Breast epithelium (tissue), 4 donors: Measurements from ENCODE around the gene SERPINA1. TPM values are rescaled to one million over a fixed set of nuclear protein-coding genes. Genes with fewer than 3 reads are reported as not detected.
A peak's percentile ranks its signal among the peaks of the same experiment; 100 is the strongest.

ENCODE experiments used
- DNase-seq, 2 donors: peaks; one replicate each; pipeline ENCODE4 v3.0.0-alpha.2; 2019; ENCODE audit warnings: low spot score in 2 of 2
- H3K27ac ChIP-seq, 2 donors: fragments of 200-600 bp; sonication (generic) in 1 of 2; one replicate each; pipeline ENCODE4 v1.5.1; 2016 to 2019; ENCODE audit warnings: mild to moderate bottlenecking in 1 of 2
- H3K27me3 ChIP-seq, 2 donors: fragments of 200-600 bp; sonication (generic) in 1 of 2; one replicate each; pipeline versions ENCODE4 v1.5.1 to v1.6.0; 2017 to 2019; ENCODE audit warnings: control low read depth in 1 of 2, mild to moderate bottlenecking in 1 of 2
- H3K36me3 ChIP-seq: fragments of 200-600 bp; one replicate; pipeline ENCODE4 v1.5.1; 2019
- H3K4me1 ChIP-seq, 2 donors: fragments of 200-600 bp; sonication (generic); one replicate each; pipeline ENCODE4 v1.5.1; 2016 to 2019; ENCODE audit warnings: control low read depth in 1 of 2
- H3K4me3 ChIP-seq, 3 donors: fragments of 200-600 bp; sonication (generic); 1 replicate in 2 of 3; 2 replicates in 1 of 3; pipeline ENCODE4 v1.5.1; 2016 to 2019; ENCODE audit warnings: mild to moderate bottlenecking in 3 of 3, moderate library complexity in 2 of 3
- H3K9me3 ChIP-seq, 2 donors: fragments of 200-600 bp; sonication (generic) in 1 of 2; one replicate each; pipeline ENCODE4 v1.5.1; 2016 to 2019; ENCODE audit warnings: control low read depth in 1 of 2
- CTCF ChIP-seq, 3 donors: fragments of 450-650 bp; IDR thresholded peaks; one replicate each; pipeline ENCODE4 v1.5.1; 2016 to 2017; ENCODE audit warnings: antibody characterized with exemption in 3 of 3, mild to moderate bottlenecking in 3 of 3, moderate library complexity in 3 of 3
- POLR2A ChIP-seq: fragments of 450-650 bp; IDR thresholded peaks from one replicate; pipeline ENCODE4 v1.6.1; 2016; ENCODE audit warnings: antibody characterized with exemption, mild to moderate bottlenecking, moderate library complexity
- POLR2AphosphoS5 ChIP-seq, 3 donors: sonication (generic); formaldehyde crosslinking; IDR thresholded peaks; one replicate each; pipeline ENCODE4 v1.6.1; 2017; ENCODE audit warnings: antibody characterized with exemption in 3 of 3
- intact Hi-C: fragments of 100-400 bp; cut with DNase I; formaldehyde crosslinking; loops from one replicate; pipeline ENCODE4 v1.15.1; 2023; ENCODE audit warnings: low total_unique reads
- total RNA-seq, 3 donors: library from RNA; depleted of rRNA; stranded (reverse); fragments of >200 nt; gene quantifications; one replicate each; pipeline ENCODE4 v1.1.0, GENCODE V29; 2016

The SERPINA1 gene
- total RNA-seq, 3 donors from 2014 or later = 7.5 to 200 (median 42.6) TPM

- Histone ChIP-seq H3K4me1 (no peaks in the 10 kb centered on the region), H3K4me3 (no peak overlapping the region), H3K27me3 (no peaks in the 10 kb centered on the region), H3K9me3 (no peaks in the 10 kb centered on the region), H3K27ac (no peak overlapping the region), H3K36me3 (no peaks in the 10 kb centered on the region)
- intact Hi-C loops = loop anchor here (10.0 kb wide), 1 partner anchor 400 kb away; no protein-coding TSS in a partner anchor
- DNase-seq = no peak
- TF ChIP-seq CTCF (IDR thresholded peaks at IDR 0.05) = no peak
- peak in 1 of 3 donors; percentile 22 for TF ChIP-seq POLR2AphosphoS5 (IDR thresholded peaks at IDR 0.05)
Measured at GRCh38 chr14:94334872-94335271, 53.5 kb downstream of the SERPINA1 start.

- Histone ChIP-seq H3K27me3 (no peaks in the 10 kb centered on the region), H3K9me3 (no peaks in the 10 kb centered on the region), H3K36me3 (no peaks in the 10 kb centered on the region), H3K4me1 (no peaks in the 10 kb centered on the region), H3K4me3 (no peak overlapping the region), H3K27ac (no peak overlapping the region)
- TF ChIP-seq POLR2A (no peak), POLR2AphosphoS5 (IDR thresholded peaks at IDR 0.05) (no peak), CTCF (IDR thresholded peaks at IDR 0.05) (no peak)
- DNase-seq = no peak
- intact Hi-C loops = loop anchor here (10.0 kb wide), 1 partner anchor 402 kb away; no protein-coding TSS in a partner anchor
Measured at GRCh38 chr14:94332587-94332986, 55.8 kb downstream of the SERPINA1 start.

GRCh38 chr14:94332063-94332583, 56.3 kb downstream of the SERPINA1 start:
- DNase-seq = no peak
- intact Hi-C loops = loop anchor here (10.0 kb wide), 1 partner anchor 403 kb away; no protein-coding TSS in a partner anchor
- Histone ChIP-seq H3K4me1 (no peaks in the 10 kb centered on the region), H3K4me3 (no peak overlapping the region), H3K9me3 (no peaks in the 10 kb centered on the region), H3K27me3 (no peaks in the 10 kb centered on the region), H3K27ac (no peak overlapping the region), H3K36me3 (no peaks in the 10 kb centered on the region)
- TF ChIP-seq POLR2AphosphoS5 (IDR thresholded peaks at IDR 0.05) = no peak
- TF ChIP-seq POLR2A = no peak
- TF ChIP-seq CTCF (IDR thresholded peaks at IDR 0.05) = no peak

- no peak for DNase-seq
- Histone ChIP-seq H3K4me1 (no peaks in the 10 kb centered on the region), H3K9me3 (peaks cover 0 to 5% of the 10 kb centered on the region in 2 donors), H3K27me3 (no peaks in the 10 kb centered on the region), H3K36me3 (no peaks in the 10 kb centered on the region), H3K4me3 (no peak overlapping the region), H3K27ac (no peak overlapping the region)
- TF ChIP-seq POLR2AphosphoS5 (IDR thresholded peaks at IDR 0.05) = no peak
- TF ChIP-seq CTCF (IDR thresholded peaks at IDR 0.05) = no peak
- no peak for TF ChIP-seq POLR2A
- intact Hi-C loops = loop anchor here (10.0 kb wide), 1 partner anchor 403 kb away; no protein-coding TSS in a partner anchor
Measured at GRCh38 chr14:94331462-94331861, 56.9 kb downstream of the SERPINA1 start.

- no peaks in the 10 kb centered on the region for H3K36me3 ChIP-seq
- peaks cover 0 to 5% of the 10 kb centered on the region in 2 donors for H3K9me3 ChIP-seq
- TF ChIP-seq CTCF (IDR thresholded peaks at IDR 0.05) (no peak), POLR2A (no peak), POLR2AphosphoS5 (IDR thresholded peaks at IDR 0.05) (no peak)
- no peak overlapping the region for H3K4me3 ChIP-seq
- H3K4me1 ChIP-seq = no peaks in the 10 kb centered on the region
- intact Hi-C loops = loop anchor here (10.0 kb wide), 1 partner anchor 404 kb away; no protein-coding TSS in a partner anchor
- no peak overlapping the region for H3K27ac ChIP-seq
- DNase-seq = no peak
- H3K27me3 ChIP-seq = no peaks in the 10 kb centered on the region
Measured at GRCh38 chr14:94330857-94331256, 57.5 kb downstream of the SERPINA1 start.
